ENCODE results near the gene GPR62.

- TF ChIP-seq EZH2 (IDR thresholded peaks at IDR 0.05; ENCODE audit: low read depth, unreplicated experiment) (no peak), CTCF (conservative IDR thresholded peaks at IDR 0.05; ENCODE audit: low read depth in 2 of 2) (no peak), JUNB (IDR thresholded peaks at IDR 0.05; ENCODE audit: unreplicated experiment) (no peak), REST (IDR thresholded peaks at IDR 0.05; ENCODE audit: unreplicated experiment) (no peak), EZH2phosphoT487 (IDR thresholded peaks at IDR 0.05; ENCODE audit: unreplicated experiment) (no peak), POLR2AphosphoS5 (IDR thresholded peaks at IDR 0.05; ENCODE audit: low read depth) (no peak), CREB1 (CRISPR knock-in tag; IDR thresholded peaks at IDR 0.05; ENCODE audit: low read depth) (no peak), ZNF114 (CRISPR knock-in tag; IDR thresholded peaks at IDR 0.05) (no peak)
Observed at GRCh38 chr3:51933471-51934138, 21.6 kb upstream of the GPR62 start.
